Colonic mucosa (tissue), 4 donors: ENCODE results near the gene CNTRL. TPM values are rescaled to one million over a fixed set of nuclear protein-coding genes. Genes with fewer than 3 reads are reported as not detected.

Source experiments
- DNase-seq: peaks from one replicate; pipeline ENCODE4 v3.0.0-alpha.2; 2020
- H3K27ac ChIP-seq: fragments of 200-600 bp; one replicate; pipeline ENCODE4 v1.8.0; 2021
- H3K27me3 ChIP-seq: fragments of 200-600 bp; one replicate; pipeline ENCODE4 v1.8.0; 2021
- H3K36me3 ChIP-seq: fragments of 200-600 bp; one replicate; pipeline ENCODE4 v1.8.0; 2021
- H3K4me1 ChIP-seq: fragments of 200-600 bp; one replicate; pipeline ENCODE4 v1.8.0; 2021; ENCODE audit warnings: mild to moderate bottlenecking
- H3K4me3 ChIP-seq: fragments of 200-600 bp; one replicate; pipeline ENCODE4 v1.8.0; 2021
- H3K9ac ChIP-seq, 2 donors: one replicate each; pipeline ENCODE4 v1.7.0; 2013; ENCODE audit warnings: control low read depth in 2 of 2, low read depth in 2 of 2, low read length in 2 of 2
- H3K9me3 ChIP-seq: fragments of 200-600 bp; one replicate; pipeline ENCODE4 v1.8.0; 2021
- intact Hi-C: fragments of 100-400 bp; cut with DNase I; formaldehyde crosslinking; loops from one replicate; pipeline ENCODE4 v1.14.1; 2022
- total RNA-seq, 2 donors: library from RNA; stranded (reverse); fragmentation: NEBNext Ultra II Directional in 1 of 2; extraction: Animal tissue kit (Norgen Biotek cat#: 25700) in 1 of 2; gene quantifications; one replicate each; pipeline ENCODE4 v1.2.1, GENCODE V29; 2021
- TF ChIP-seq, protein P1 (sequence below): fragments of 200-600 bp; IDR thresholded peaks from one replicate; pipeline ENCODE4 v1.8.0; 2022; ENCODE audit warnings: antibody characterized with exemption, mild to moderate bottlenecking
- donor health status: healthy.
- donor health status: DM: no; HTN: no; CAD: no.
- donor health status: DM: no; HTN: no; CAD: no.

CNTRL gene
- total RNA-seq, 2 donors from 2014 or later, result 6.1 to 11.3 TPM

- intact Hi-C loops, result no loop called here
- Histone ChIP-seq H3K27me3 (no peaks in the 10 kb centered on the region), H3K4me1 (peaks cover 5% of the 10 kb centered on the region), H3K9me3 (no peaks in the 10 kb centered on the region), H3K9ac (no peak overlapping the region), H3K36me3 (no peaks in the 10 kb centered on the region), H3K4me3 (no peak overlapping the region), H3K27ac (no peak overlapping the region)
- TF ChIP-seq, protein P1, sequence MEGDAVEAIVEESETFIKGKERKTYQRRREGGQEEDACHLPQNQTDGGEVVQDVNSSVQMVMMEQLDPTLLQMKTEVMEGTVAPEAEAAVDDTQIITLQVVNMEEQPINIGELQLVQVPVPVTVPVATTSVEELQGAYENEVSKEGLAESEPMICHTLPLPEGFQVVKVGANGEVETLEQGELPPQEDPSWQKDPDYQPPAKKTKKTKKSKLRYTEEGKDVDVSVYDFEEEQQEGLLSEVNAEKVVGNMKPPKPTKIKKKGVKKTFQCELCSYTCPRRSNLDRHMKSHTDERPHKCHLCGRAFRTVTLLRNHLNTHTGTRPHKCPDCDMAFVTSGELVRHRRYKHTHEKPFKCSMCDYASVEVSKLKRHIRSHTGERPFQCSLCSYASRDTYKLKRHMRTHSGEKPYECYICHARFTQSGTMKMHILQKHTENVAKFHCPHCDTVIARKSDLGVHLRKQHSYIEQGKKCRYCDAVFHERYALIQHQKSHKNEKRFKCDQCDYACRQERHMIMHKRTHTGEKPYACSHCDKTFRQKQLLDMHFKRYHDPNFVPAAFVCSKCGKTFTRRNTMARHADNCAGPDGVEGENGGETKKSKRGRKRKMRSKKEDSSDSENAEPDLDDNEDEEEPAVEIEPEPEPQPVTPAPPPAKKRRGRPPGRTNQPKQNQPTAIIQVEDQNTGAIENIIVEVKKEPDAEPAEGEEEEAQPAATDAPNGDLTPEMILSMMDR, result no peak
- no peak for DNase-seq
Observed at GRCh38 chr9:121206516-121207370, 132.0 kb downstream of the CNTRL start.

GRCh38 chr9:121207371-121207940 lies 132.7 kb downstream of the CNTRL start:
- intact Hi-C loops, result no loop called here
- Histone ChIP-seq H3K9me3 (no peaks in the 10 kb centered on the region), H3K4me3 (no peak overlapping the region), H3K36me3 (no peaks in the 10 kb centered on the region), H3K27ac (no peak overlapping the region), H3K9ac (no peak overlapping the region), H3K27me3 (no peaks in the 10 kb centered on the region), H3K4me1 (peaks cover 2% of the 10 kb centered on the region)
- TF ChIP-seq, protein P1, result no peak
- no peak for DNase-seq

GRCh38 chr9:121210536-121210935 lies 135.8 kb downstream of the CNTRL start:
- Histone ChIP-seq H3K4me1 (no peaks in the 10 kb centered on the region), H3K9me3 (no peaks in the 10 kb centered on the region), H3K4me3 (no peak overlapping the region), H3K9ac (no peak overlapping the region), H3K27ac (no peak overlapping the region), H3K27me3 (no peaks in the 10 kb centered on the region), H3K36me3 (no peaks in the 10 kb centered on the region)
- DNase-seq, result no peak
- TF ChIP-seq, protein P1, result no peak
- intact Hi-C loops, result loop anchor here (5.0 kb wide), 2 partner anchors 107 to 192 kb away; no protein-coding TSS in a partner anchor

DNA sequence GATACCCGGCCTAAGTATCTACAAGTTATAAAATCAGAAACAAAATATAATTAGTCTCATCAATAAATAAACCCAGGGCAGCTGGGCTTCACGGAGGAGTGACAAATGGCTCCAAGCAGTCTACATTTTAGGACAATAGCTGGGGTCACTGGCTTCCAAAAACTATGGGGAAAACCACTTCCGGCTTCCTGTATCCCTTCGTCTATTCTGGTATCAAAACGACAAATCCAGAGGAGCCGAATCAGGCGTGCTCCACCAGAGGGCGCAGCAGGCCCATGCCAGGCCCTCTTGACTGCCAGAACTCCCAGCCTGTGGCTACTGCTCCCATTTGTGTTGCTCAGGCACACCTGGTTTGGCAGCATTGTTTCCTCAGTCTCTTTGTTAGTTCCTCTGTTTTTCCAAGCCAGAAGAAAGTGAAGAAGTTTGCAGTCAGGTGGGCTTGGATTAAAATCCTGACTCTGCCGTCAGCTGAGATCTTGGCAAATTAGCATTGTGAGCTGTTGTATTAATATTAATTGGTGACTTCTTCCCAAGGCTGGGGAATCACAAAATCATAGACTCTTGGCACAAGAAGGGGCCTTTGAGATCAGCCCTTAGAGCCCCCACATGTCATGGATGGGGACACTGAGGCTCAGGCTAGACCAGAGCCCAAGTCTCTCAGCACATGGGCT lies 138.5 kb downstream of the CNTRL start:
- no peak overlapping the region for H3K27ac ChIP-seq
- no peaks in the 10 kb centered on the region for H3K36me3 ChIP-seq
- no peaks in the 10 kb centered on the region for H3K4me1 ChIP-seq
- intact Hi-C loops, result loop anchor here (5.0 kb wide), 2 partner anchors 104 to 189 kb away; no protein-coding TSS in a partner anchor
- H3K9ac ChIP-seq, result no peak overlapping the region
- H3K4me3 ChIP-seq, result no peak overlapping the region
- TF ChIP-seq, protein P1, result peak; percentile 87
- DNase-seq, result peak; percentile 91
- H3K9me3 ChIP-seq, result no peaks in the 10 kb centered on the region
- H3K27me3 ChIP-seq, result no peaks in the 10 kb centered on the region

DNA sequence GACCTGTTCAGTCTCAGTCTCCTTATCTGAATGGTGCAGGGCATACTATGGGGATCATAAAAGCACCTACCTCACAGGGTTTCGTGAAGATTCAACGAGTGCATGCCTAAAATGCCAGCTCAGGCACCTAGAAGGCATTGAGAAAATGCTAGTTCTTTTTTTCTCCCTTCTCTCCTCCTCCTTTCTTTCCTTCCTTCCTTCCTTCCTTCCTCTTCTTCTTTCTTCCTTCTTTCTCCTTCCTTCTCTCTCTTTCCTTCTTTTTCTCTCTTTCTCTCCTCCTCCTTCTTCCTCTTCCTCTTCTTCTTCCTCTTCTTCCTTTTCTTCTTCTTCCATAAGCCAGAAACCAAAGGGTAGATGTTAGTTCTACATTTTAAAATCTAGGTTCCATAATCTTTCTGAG lies 139.2 kb downstream of the CNTRL start:
- TF ChIP-seq, protein P1, result no peak
- H3K4me1 ChIP-seq, result no peaks in the 10 kb centered on the region
- intact Hi-C loops, result loop anchor here (5.0 kb wide), 2 partner anchors 103 to 188 kb away; no protein-coding TSS in a partner anchor

More for the DNA sequence above, 139.2 kb downstream of the CNTRL start:
- no peak overlapping the region for H3K4me3 ChIP-seq
- no peak for DNase-seq
- H3K27me3 ChIP-seq, result no peaks in the 10 kb centered on the region
- no peaks in the 10 kb centered on the region for H3K9me3 ChIP-seq
- no peaks in the 10 kb centered on the region for H3K36me3 ChIP-seq
- H3K27ac ChIP-seq, result no peak overlapping the region
- no peak overlapping the region for H3K9ac ChIP-seq
